Ovary (tissue), 9 donors: ENCODE data around the gene TTPAL. TPM values are rescaled to one million over a fixed set of nuclear protein-coding genes. Genes with fewer than 3 reads are reported as not detected.

Experiments
- DNase-seq, 5 donors: peaks; one replicate each; pipeline ENCODE4 v3.0.0-alpha.2; 2019 to 2020
- H3K27ac ChIP-seq, 2 donors: fragments of 200-600 bp; one replicate each; pipeline versions ENCODE4 v1.5.1 to v1.8.0; 2019 to 2022
- H3K27me3 ChIP-seq: fragments of 200-600 bp; one replicate; pipeline ENCODE4 v1.8.0; 2022
- H3K36me3 ChIP-seq: fragments of 200-600 bp; sonication (generic); one replicate; pipeline ENCODE4 v1.5.1; 2019
- H3K4me1 ChIP-seq: one replicate; pipeline ENCODE4 v1.8.1; 2013; ENCODE audit warnings: mild to moderate bottlenecking, moderate library complexity; ENCODE audit not compliant: insufficient read depth
- H3K4me3 ChIP-seq: fragments of 200-600 bp; sonication (generic); one replicate; pipeline ENCODE4 v1.5.1; 2017
- H3K9me3 ChIP-seq, 2 donors: fragments of 200-600 bp in 1 of 2; sonication (generic) in 1 of 2; one replicate each; pipeline versions ENCODE4 v1.5.1 to v1.8.1; 2013 to 2019; ENCODE audit warnings: mild to moderate bottlenecking in 1 of 2, moderate library complexity in 1 of 2
- CTCF ChIP-seq, 3 donors: fragments of 450-650 bp in 2 of 3; fragments of 200-600 bp in 1 of 3; IDR thresholded peaks; one replicate each; pipeline versions ENCODE4 v1.5.1 to v1.8.0; 2016 to 2022; ENCODE audit warnings: antibody characterized with exemption in 3 of 3, mild to moderate bottlenecking in 1 of 3
- EP300 ChIP-seq: sonication (generic); formaldehyde crosslinking; IDR thresholded peaks from one replicate; pipeline ENCODE4 v1.6.1; 2017; ENCODE audit warnings: antibody characterized with exemption
- POLR2A ChIP-seq: fragments of 450-650 bp; IDR thresholded peaks from one replicate; pipeline ENCODE4 v1.6.1; 2017; ENCODE audit warnings: antibody characterized with exemption, mild to moderate bottlenecking, moderate library complexity
- WGBS, 3 donors: extraction: QIAGEN DNeasy Blood & Tissue Kit in 1 of 3; methylation state at CpG; one replicate each; pipeline versions ENCODE4 v1.1.5 to v1.1.7; 2013 to 2017; 5-methylcytosine and 5-hydroxymethylcytosine counted together
- intact Hi-C, 4 donors: fragments of 100-400 bp; cut with DNase I; formaldehyde crosslinking; loops; one replicate each; pipeline versions ENCODE4 v1.11.0 to v1.15.1; 2022 to 2023
- polyA plus RNA-seq, 2 donors: library from polyadenylated mRNA; stranded (reverse); fragments of 200-250 nt in 1 of 2; fragments of 350-450 nt in 1 of 2; fragmentation: Illumina TruSeq in 1 of 2; extraction: RNeasy Lipid Tissue Mini Kit (QIAGEN cat#74804) in 1 of 2; gene quantifications; one replicate each; pipeline ENCODE4 v1.2.3, GENCODE V29; 2013 to 2014
- total RNA-seq, 7 donors: library from RNA; depleted of rRNA in 2 of 7; stranded (reverse); fragments of >200 nt in 2 of 7; fragmentation: NEBNext Ultra II Directional in 3 of 7; extraction: Animal tissue kit (Norgen Biotek cat#: 25700) in 3 of 7; gene quantifications; one replicate each; pipeline versions ENCODE4 v1.1.0 to v1.2.4, GENCODE V29; 2016 to 2023
- donor health status: DM: no; HTN: no; CAD: no; lungs with moderate emphysema.
- donor health status: DM: no; HTN: no; CAD: no.
- donor health status: Bipolar disorder and iron deficiency.
- donor health status: DM: yes; HTN: yes; CAD: no.
- donor health status: DM: no; HTN: no; CAD: no.
- donor health status: DM: yes; HTN: yes; CAD: no.

The TTPAL gene
- total and polyA plus RNA-seq, 9 donors: 3.1 to 25.1 (median 10.9) TPM

DNA sequence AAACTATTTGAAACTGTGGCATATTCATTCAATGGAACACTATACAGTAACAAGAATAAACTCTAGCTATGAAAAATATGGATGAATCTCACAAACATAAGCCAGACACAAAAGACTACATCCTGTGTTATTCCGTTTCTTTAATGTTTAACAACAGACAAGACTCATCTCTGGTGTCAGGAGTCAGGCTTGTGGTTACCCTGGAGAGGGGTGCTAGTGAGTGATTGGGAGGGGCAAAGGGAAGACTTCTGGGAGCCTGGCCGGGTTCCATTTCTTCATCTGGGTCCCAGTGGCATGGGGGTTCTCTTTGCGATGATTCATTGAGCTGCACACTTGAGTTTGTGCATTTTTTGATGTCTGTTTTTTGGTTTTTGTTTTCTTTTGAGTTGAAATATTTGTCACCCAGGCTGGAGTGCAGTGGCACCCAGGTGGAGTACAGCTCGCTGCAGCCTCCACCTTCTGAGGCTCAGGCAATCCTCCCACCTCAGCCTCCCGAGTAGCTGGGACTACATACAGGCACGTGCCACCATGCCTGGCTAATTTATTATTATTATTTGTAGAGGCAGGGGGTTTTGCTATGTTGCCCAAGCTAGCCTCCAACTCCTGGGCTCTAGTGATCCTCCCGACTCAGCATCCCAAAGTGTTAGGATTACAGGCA, 21.2 kb upstream of the TTPAL start:
- intact Hi-C loops: no loop called here
- TF ChIP-seq CTCF (IDR thresholded peaks at IDR 0.05): no peak
- TF ChIP-seq POLR2A: no peak
- no peak for TF ChIP-seq EP300
- Histone ChIP-seq H3K27me3 (no peaks in the 10 kb centered on the region), H3K9me3 (no peaks in the 10 kb centered on the region), H3K36me3 (no peaks in the 10 kb centered on the region), H3K4me1 (no peaks in the 10 kb centered on the region), H3K27ac (no peak overlapping the region), H3K4me3 (no peak overlapping the region)
- no peak for DNase-seq
- 83 to 86% (median 85%) methylated on average over 7 of the region's 7 CpGs for WGBS, 3 donors

- TF ChIP-seq CTCF (IDR thresholded peaks at IDR 0.05): no peak
- no peak overlapping the region for H3K4me3 ChIP-seq
- no peaks in the 10 kb centered on the region for H3K27me3 ChIP-seq
- no peak overlapping the region for H3K27ac ChIP-seq
- WGBS, 3 donors: 71 to 83% (median 73%) methylated on average over 3 of the region's 3 CpGs
- H3K36me3 ChIP-seq: no peaks in the 10 kb centered on the region
- no peaks in the 10 kb centered on the region for H3K4me1 ChIP-seq
- intact Hi-C loops: no loop called here
- no peak for DNase-seq
- H3K9me3 ChIP-seq: no peaks in the 10 kb centered on the region
These were observed 20.5 kb upstream of the TTPAL start for GRCh38 chr20:44455126-44455525.

GRCh38 chr20:44456611-44457010, 19.1 kb upstream of the TTPAL start:
- Histone ChIP-seq H3K27ac (no peak overlapping the region), H3K9me3 (no peaks in the 10 kb centered on the region), H3K4me3 (no peak overlapping the region), H3K4me1 (no peaks in the 10 kb centered on the region), H3K36me3 (no peaks in the 10 kb centered on the region), H3K27me3 (no peaks in the 10 kb centered on the region)
- intact Hi-C loops: no loop called here
- TF ChIP-seq CTCF (IDR thresholded peaks at IDR 0.05) (no peak), POLR2A (no peak), EP300 (no peak)
- no peak for DNase-seq
- 84 to 87% (median 86%) methylated on average over 8 of the region's 8 CpGs for WGBS, 3 donors

- Histone ChIP-seq H3K36me3 (no peaks in the 10 kb centered on the region), H3K9me3 (no peaks in the 10 kb centered on the region), H3K27ac (no peak overlapping the region), H3K27me3 (no peaks in the 10 kb centered on the region), H3K4me1 (no peaks in the 10 kb centered on the region), H3K4me3 (no peak overlapping the region)
- DNase-seq: no peak
- no peak for TF ChIP-seq CTCF (IDR thresholded peaks at IDR 0.05)
- TF ChIP-seq EP300: no peak
- no peak for TF ChIP-seq POLR2A
- intact Hi-C loops: no loop called here
- 62 to 67% (median 64%) methylated on average over 6 of the region's 6 CpGs for WGBS, 3 donors
These were observed 18.7 kb upstream of the TTPAL start for GRCh38 chr20:44457016-44457415.
